Astrocyte (in vitro differentiated cells and primary cell): ENCODE measurements around the gene KCNH2. TPM values are rescaled to one million over a fixed set of nuclear protein-coding genes. Genes with fewer than 3 reads are reported as not detected.

Source experiments
- DNase-seq: peaks from one replicate; pipeline ENCODE4 v3.0.0-alpha.2; 2010; ENCODE audit warnings: low read depth
- FAIRE-seq: peaks from 2 replicates; lab custom pipeline; 2011; peaks lifted over from hg19 to GRCh38; lab: Jason Lieb, UNC
- H2AFZ ChIP-seq: 2 replicates; pipeline ENCODE4 v1.6.0; 2012; ENCODE audit warnings: low read depth, low read length, inconsistent platforms
- H3K27ac ChIP-seq: 2 replicates; pipeline ENCODE4 v1.5.1; 2011; ENCODE audit warnings: low read depth, low read length, inconsistent platforms
- H3K27me3 ChIP-seq: 2 replicates; pipeline ENCODE4 v1.6.0; 2011; ENCODE audit warnings: low read length, inconsistent platforms; ENCODE audit not compliant: insufficient read depth
- H3K36me3 ChIP-seq: 2 replicates; pipeline ENCODE4 v1.5.1; 2011; ENCODE audit warnings: low read length, inconsistent platforms; ENCODE audit not compliant: insufficient read depth
- H3K4me1 ChIP-seq: 2 replicates; pipeline ENCODE4 v1.5.1; 2011; ENCODE audit warnings: low read length, inconsistent platforms; ENCODE audit not compliant: insufficient read depth
- H3K4me2 ChIP-seq: 2 replicates; pipeline ENCODE4 v1.6.0; 2012; ENCODE audit warnings: low read length, inconsistent platforms
- H3K4me3 ChIP-seq: 2 replicates; pipeline ENCODE4 v1.5.1; 2011; ENCODE audit warnings: low read depth, mild to moderate bottlenecking, low read length, inconsistent platforms; ENCODE audit not compliant: insufficient read depth
- H3K79me2 ChIP-seq: 2 replicates; pipeline ENCODE4 v1.6.0; 2012; ENCODE audit warnings: mild to moderate bottlenecking, low read length, inconsistent platforms; ENCODE audit not compliant: insufficient read depth
- H3K9ac ChIP-seq: 2 replicates; pipeline ENCODE4 v1.6.0; 2012; ENCODE audit warnings: mild to moderate bottlenecking, low read length, inconsistent platforms
- H3K9me3 ChIP-seq: 2 replicates; pipeline ENCODE4 v1.5.1; 2012; ENCODE audit warnings: low read depth, mild to moderate bottlenecking, low read length, inconsistent platforms; ENCODE audit not compliant: insufficient read depth
- H4K20me1 ChIP-seq: 2 replicates; pipeline ENCODE4 v1.6.0; 2012; ENCODE audit warnings: low read length, inconsistent platforms; ENCODE audit not compliant: insufficient read depth
- H3K27ac Mint-ChIP-seq: one replicate; pipeline ENCODE4 v1.8.0; 2021; ENCODE audit warnings: mild to moderate bottlenecking, mixed read lengths; ENCODE audit not compliant: unreplicated experiment
- H3K27me3 Mint-ChIP-seq: one replicate; pipeline ENCODE4 v1.8.0; 2021; ENCODE audit warnings: low read depth, mixed read lengths; ENCODE audit not compliant: unreplicated experiment
- H3K36me3 Mint-ChIP-seq: one replicate; pipeline ENCODE4 v1.8.0; 2021; ENCODE audit warnings: low read depth, mixed read lengths; ENCODE audit not compliant: unreplicated experiment
- H3K4me1 Mint-ChIP-seq: one replicate; pipeline ENCODE4 v1.8.0; 2021; ENCODE audit warnings: low read depth, mixed read lengths; ENCODE audit not compliant: unreplicated experiment
- H3K4me3 Mint-ChIP-seq: one replicate; pipeline ENCODE4 v1.8.0; 2021; ENCODE audit warnings: mild to moderate bottlenecking, moderate library complexity, mixed read lengths; ENCODE audit not compliant: unreplicated experiment
- H3K9me3 Mint-ChIP-seq: one replicate; pipeline ENCODE4 v1.8.0; 2021; ENCODE audit warnings: mild to moderate bottlenecking, mixed read lengths; ENCODE audit not compliant: unreplicated experiment
- EZH2 ChIP-seq: IDR thresholded peaks from 2 replicates; pipeline ENCODE4 v1.6.1; 2012; ENCODE audit warnings: mild to moderate bottlenecking, low read length, inconsistent platforms; ENCODE audit not compliant: insufficient read depth
- total RNA-seq: library from RNA; stranded (reverse); gene quantifications from 2 replicates; pipeline ENCODE4 v1.2.1, GENCODE V29; 2021
- TF ChIP-seq, protein P1 (sequence below): IDR thresholded peaks from 2 replicates; pipeline ENCODE4 v1.5.1; 2011; ENCODE audit warnings: low read depth, mild to moderate bottlenecking, inconsistent platforms, low read length, moderate library complexity; ENCODE audit not compliant: insufficient read depth

The KCNH2 gene
- total RNA-seq, 1 donor from 2014 or later: 4.6 TPM

DNA sequence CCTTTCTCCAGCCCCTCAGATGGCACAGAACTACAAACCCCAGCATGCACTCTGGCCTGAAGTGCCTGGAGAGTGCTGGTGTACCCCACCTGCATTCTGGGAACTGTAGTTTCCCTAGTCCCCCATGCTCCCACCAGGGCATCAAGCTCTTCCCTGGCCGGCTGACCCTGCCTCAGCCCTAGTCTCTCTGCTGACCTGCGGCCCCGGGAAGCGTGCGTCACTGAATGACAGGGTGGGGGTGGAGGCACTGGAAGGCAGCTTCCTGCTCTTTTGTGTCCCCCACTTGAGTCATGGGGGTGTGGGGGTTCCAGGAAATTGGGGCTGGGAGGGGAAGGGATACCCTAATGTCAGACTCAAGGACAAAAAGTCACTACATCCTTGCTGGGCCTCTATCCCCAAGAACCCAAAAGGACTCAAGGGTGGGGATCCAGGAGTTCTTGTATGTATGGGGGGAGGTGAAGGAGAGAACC is 14.7 kb upstream of the KCNH2 start:
- peaks cover 13% of the 10 kb centered on the region for H3K27me3 Mint-ChIP-seq
- Histone ChIP-seq H3K27ac (no peak overlapping the region), H3K4me3 (no peak overlapping the region)

DNA sequence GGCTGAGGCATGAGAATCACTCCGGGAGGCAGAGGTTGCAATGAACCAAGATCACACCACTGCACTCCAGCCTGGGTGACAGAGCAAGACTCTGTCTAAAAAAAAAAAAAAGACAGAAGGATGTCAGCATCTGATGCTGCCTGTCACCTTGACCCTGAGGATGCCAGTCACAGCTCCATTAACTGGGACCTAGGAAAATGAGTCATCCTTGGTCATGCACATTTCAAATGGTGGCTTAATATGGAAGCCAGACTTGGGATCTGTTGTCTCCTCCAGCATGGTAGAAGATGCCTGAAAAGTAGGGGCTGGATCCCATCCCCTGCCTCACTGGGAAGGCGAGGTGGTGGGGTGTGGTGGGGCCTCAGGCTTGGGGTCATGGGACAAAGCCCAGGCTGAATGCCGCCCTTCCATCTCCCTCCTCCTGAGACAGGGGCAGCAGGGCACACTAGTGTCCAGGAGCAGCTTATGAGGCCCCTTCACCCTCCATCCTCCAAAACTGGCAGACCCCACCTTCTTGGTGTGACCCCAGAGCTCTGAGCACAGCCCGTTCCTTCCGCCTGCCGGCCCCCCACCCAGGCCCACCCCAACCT is 14.0 kb upstream of the KCNH2 start:
- FAIRE-seq: no peak
- no peaks in the 10 kb centered on the region for H3K4me1 ChIP-seq

More for the DNA sequence above, 14.7 kb upstream of the KCNH2 start:
- H3K4me1 Mint-ChIP-seq: no peaks in the 10 kb centered on the region
- FAIRE-seq: no peak
- H3K4me3 Mint-ChIP-seq: no peak overlapping the region
- TF ChIP-seq, protein P1, sequence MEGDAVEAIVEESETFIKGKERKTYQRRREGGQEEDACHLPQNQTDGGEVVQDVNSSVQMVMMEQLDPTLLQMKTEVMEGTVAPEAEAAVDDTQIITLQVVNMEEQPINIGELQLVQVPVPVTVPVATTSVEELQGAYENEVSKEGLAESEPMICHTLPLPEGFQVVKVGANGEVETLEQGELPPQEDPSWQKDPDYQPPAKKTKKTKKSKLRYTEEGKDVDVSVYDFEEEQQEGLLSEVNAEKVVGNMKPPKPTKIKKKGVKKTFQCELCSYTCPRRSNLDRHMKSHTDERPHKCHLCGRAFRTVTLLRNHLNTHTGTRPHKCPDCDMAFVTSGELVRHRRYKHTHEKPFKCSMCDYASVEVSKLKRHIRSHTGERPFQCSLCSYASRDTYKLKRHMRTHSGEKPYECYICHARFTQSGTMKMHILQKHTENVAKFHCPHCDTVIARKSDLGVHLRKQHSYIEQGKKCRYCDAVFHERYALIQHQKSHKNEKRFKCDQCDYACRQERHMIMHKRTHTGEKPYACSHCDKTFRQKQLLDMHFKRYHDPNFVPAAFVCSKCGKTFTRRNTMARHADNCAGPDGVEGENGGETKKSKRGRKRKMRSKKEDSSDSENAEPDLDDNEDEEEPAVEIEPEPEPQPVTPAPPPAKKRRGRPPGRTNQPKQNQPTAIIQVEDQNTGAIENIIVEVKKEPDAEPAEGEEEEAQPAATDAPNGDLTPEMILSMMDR: no peak
- TF ChIP-seq EZH2: no peak
- H3K4me2 ChIP-seq: no peak overlapping the region
- H3K36me3 Mint-ChIP-seq: peaks cover 9% of the 10 kb centered on the region
- no peaks in the 10 kb centered on the region for H3K36me3 ChIP-seq
- no peaks in the 10 kb centered on the region for H3K4me1 ChIP-seq
- DNase-seq: no peak
- peaks cover 10% of the 10 kb centered on the region for H3K9me3 ChIP-seq
- no peaks in the 10 kb centered on the region for H3K79me2 ChIP-seq
- H4K20me1 ChIP-seq: peaks cover 3% of the 10 kb centered on the region
- no peak overlapping the region for H3K9ac ChIP-seq
- no peak overlapping the region for H2AFZ ChIP-seq
- peaks cover 26% of the 10 kb centered on the region for H3K9me3 Mint-ChIP-seq
- H3K27ac Mint-ChIP-seq: no peak overlapping the region
- peaks cover 4% of the 10 kb centered on the region for H3K27me3 ChIP-seq

More for the DNA sequence above, 14.0 kb upstream of the KCNH2 start:
- H2AFZ ChIP-seq: no peak overlapping the region
- peaks cover 4% of the 10 kb centered on the region for H3K27me3 ChIP-seq
- H3K9ac ChIP-seq: no peak overlapping the region
- TF ChIP-seq EZH2: no peak
- TF ChIP-seq, protein P1: no peak
- peaks cover 10% of the 10 kb centered on the region for H3K9me3 ChIP-seq
- H3K79me2 ChIP-seq: no peaks in the 10 kb centered on the region
- DNase-seq: no peak
- Mint-ChIP-seq H3K27me3 (peaks cover 13% of the 10 kb centered on the region), H3K4me3 (no peak overlapping the region), H3K4me1 (no peaks in the 10 kb centered on the region), H3K27ac (no peak overlapping the region), H3K9me3 (peaks cover 26% of the 10 kb centered on the region), H3K36me3 (peaks cover 9% of the 10 kb centered on the region)
- H3K36me3 ChIP-seq: no peaks in the 10 kb centered on the region
- H3K27ac ChIP-seq: no peak overlapping the region
- no peak overlapping the region for H3K4me2 ChIP-seq
- H3K4me3 ChIP-seq: no peak overlapping the region
- peaks cover 3% of the 10 kb centered on the region for H4K20me1 ChIP-seq
